Measurements from ENCODE around the gene SYNGR4. TPM values are rescaled to one million over a fixed set of nuclear protein-coding genes. Genes with fewer than 3 reads are reported as not detected.

Gene SYNGR4
- total RNA-seq, 4 donors from 2014 or later: not detected

- peaks cover 0 to 2% (median 0%) of the 10 kb centered on the region in 3 donors for H3K36me3 ChIP-seq
- H3K27me3 ChIP-seq: peaks cover 2 to 57% of the 10 kb centered on the region in 2 donors
- no peak for DNase-seq (ENCODE audit: low spot score in 2 of 2)
- no peak overlapping the region for H3K27ac ChIP-seq
- TF ChIP-seq POLR2A (IDR thresholded peaks at IDR 0.05): no peak
- TF ChIP-seq, protein P1, sequence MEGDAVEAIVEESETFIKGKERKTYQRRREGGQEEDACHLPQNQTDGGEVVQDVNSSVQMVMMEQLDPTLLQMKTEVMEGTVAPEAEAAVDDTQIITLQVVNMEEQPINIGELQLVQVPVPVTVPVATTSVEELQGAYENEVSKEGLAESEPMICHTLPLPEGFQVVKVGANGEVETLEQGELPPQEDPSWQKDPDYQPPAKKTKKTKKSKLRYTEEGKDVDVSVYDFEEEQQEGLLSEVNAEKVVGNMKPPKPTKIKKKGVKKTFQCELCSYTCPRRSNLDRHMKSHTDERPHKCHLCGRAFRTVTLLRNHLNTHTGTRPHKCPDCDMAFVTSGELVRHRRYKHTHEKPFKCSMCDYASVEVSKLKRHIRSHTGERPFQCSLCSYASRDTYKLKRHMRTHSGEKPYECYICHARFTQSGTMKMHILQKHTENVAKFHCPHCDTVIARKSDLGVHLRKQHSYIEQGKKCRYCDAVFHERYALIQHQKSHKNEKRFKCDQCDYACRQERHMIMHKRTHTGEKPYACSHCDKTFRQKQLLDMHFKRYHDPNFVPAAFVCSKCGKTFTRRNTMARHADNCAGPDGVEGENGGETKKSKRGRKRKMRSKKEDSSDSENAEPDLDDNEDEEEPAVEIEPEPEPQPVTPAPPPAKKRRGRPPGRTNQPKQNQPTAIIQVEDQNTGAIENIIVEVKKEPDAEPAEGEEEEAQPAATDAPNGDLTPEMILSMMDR (IDR thresholded peaks at IDR 0.05): no peak
- TF ChIP-seq EP300 (IDR thresholded peaks at IDR 0.05): no peak
- WGBS, 2 donors: 4 to 7% methylated on average over 23 to 38 of the region's 38 CpGs
- H3K4me1 ChIP-seq: peaks cover 0 to 65% (median 13%) of the 10 kb centered on the region in 4 donors
- no peaks in the 10 kb centered on the region for H3K9me3 ChIP-seq
- no peak overlapping the region for H3K4me3 ChIP-seq
These were observed 30.4 kb downstream of the SYNGR4 start for GRCh38 chr19:48394331-48395169.

GRCh38 chr19:48395170-48395455 lies 30.9 kb downstream of the SYNGR4 start:
- WGBS, 2 donors: 7 to 13% methylated on average over 6 of the region's 6 CpGs
- Histone ChIP-seq H3K4me3 (no peak overlapping the region), H3K9me3 (no peaks in the 10 kb centered on the region), H3K27me3 (peaks cover 2 to 57% of the 10 kb centered on the region in 2 donors), H3K4me1 (peaks cover 0 to 63% (median 13%) of the 10 kb centered on the region in 4 donors), H3K36me3 (no peaks in the 10 kb centered on the region), H3K27ac (no peak overlapping the region)
- DNase-seq (ENCODE audit: low spot score in 2 of 2): no peak
- TF ChIP-seq POLR2A (IDR thresholded peaks at IDR 0.05): no peak

- Histone ChIP-seq H3K4me3 (no peak overlapping the region), H3K36me3 (no peaks in the 10 kb centered on the region), H3K27me3 (peaks cover 2 to 57% of the 10 kb centered on the region in 2 donors), H3K27ac (no peak overlapping the region), H3K9me3 (no peaks in the 10 kb centered on the region), H3K4me1 (peaks cover 0 to 63% (median 13%) of the 10 kb centered on the region in 4 donors)
- DNase-seq (ENCODE audit: low spot score in 2 of 2): no peak
- TF ChIP-seq, protein P1 (IDR thresholded peaks at IDR 0.05): no peak
- TF ChIP-seq POLR2A (IDR thresholded peaks at IDR 0.05): no peak
- no peak for TF ChIP-seq EP300 (IDR thresholded peaks at IDR 0.05)
- 19 to 30% methylated on average over 8 to 9 of the region's 9 CpGs for WGBS, 2 donors
These were observed 31.3 kb downstream of the SYNGR4 start for GRCh38 chr19:48395499-48395898.

DNA sequence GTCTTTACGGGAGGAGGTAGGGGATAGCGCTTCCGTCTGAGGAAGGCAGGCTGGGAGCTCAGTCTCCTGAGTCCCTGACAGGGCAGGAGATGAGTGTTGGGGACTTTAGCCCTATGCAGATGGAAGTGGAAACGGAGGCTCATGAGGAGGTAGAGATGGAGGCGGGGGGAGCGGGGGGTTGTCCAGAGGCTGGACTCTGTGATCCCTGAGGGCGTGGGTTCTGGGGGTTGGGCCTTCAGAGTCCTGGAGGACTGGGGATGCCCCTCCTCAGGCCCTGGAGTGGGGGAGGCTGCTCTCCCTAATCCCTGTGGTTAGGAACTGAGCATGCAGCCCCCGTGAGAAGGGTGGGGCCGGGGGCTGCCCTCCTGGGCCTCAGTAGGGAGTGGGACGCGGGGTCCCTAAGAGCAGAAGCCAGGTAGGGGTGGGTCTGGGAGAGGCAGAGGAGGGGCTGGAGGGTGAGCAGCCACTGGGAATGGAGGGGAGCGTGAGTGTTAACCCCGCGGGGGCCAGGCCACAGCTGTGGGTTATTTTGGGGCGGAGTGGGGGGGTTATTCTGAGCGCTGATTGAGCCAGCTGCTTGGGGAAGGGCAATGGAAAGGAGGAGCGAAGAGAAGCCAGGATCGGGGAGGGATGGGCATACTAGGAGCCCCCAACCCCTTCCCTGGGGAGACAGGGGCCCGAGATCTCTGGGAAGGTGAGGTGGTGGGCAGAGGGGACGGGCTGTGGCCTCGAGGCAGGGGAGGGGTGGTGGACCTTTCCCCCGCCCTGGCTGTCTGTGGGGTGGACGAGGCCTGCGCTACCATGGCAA lies 32.1 kb downstream of the SYNGR4 start:
- H3K4me1 ChIP-seq: peaks cover 0 to 64% (median 13%) of the 10 kb centered on the region in 4 donors
- DNase-seq (ENCODE audit: low spot score in 2 of 2): no peak
- H3K27me3 ChIP-seq: peaks cover 2 to 57% of the 10 kb centered on the region in 2 donors
- no peaks in the 10 kb centered on the region for H3K36me3 ChIP-seq
- TF ChIP-seq POLR2A (IDR thresholded peaks at IDR 0.05): no peak
- TF ChIP-seq, protein P1 (IDR thresholded peaks at IDR 0.05): no peak
- TF ChIP-seq EP300 (IDR thresholded peaks at IDR 0.05): no peak
- H3K4me3 ChIP-seq: no peak overlapping the region
- 35 to 42% methylated on average over 23 to 24 of the region's 24 CpGs for WGBS, 2 donors
- H3K27ac ChIP-seq: no peak overlapping the region
- no peaks in the 10 kb centered on the region for H3K9me3 ChIP-seq

GRCh38 chr19:48396824-48397176 lies 32.6 kb downstream of the SYNGR4 start:
- no peak overlapping the region for H3K27ac ChIP-seq
- no peaks in the 10 kb centered on the region for H3K9me3 ChIP-seq
- WGBS, 2 donors: 38% methylated on average over 2 of the region's 2 CpGs
- peaks cover 2 to 57% of the 10 kb centered on the region in 2 donors for H3K27me3 ChIP-seq
- no peak for DNase-seq (ENCODE audit: low spot score in 2 of 2)
- TF ChIP-seq, protein P1 (IDR thresholded peaks at IDR 0.05): no peak
- TF ChIP-seq POLR2A (IDR thresholded peaks at IDR 0.05) (no peak), EP300 (IDR thresholded peaks at IDR 0.05) (no peak)
- no peak overlapping the region for H3K4me3 ChIP-seq
- no peaks in the 10 kb centered on the region for H3K36me3 ChIP-seq
- peaks cover 0 to 60% (median 13%) of the 10 kb centered on the region in 4 donors for H3K4me1 ChIP-seq
